ENCODE results near the gene BAAT.

BAAT gene

GRCh38 chr9:101397746-101398067 is 12.9 kb upstream of the BAAT start:
- Histone ChIP-seq H3K9me3 (no peaks in the 10 kb centered on the region), H3K4me3 (ENCODE audit: low read depth, low read length) (peak overlapping the region; percentile 96), H3K36me3 (peaks cover 35% of the 10 kb centered on the region), H3K27me3 (no peaks in the 10 kb centered on the region), H3K4me1 (no peaks in the 10 kb centered on the region)
- DNase-seq, result no peak
- no peak for TF ChIP-seq CTCF (IDR thresholded peaks at IDR 0.05; ENCODE audit: low read depth, low read length)

- no peak for DNase-seq
- TF ChIP-seq CTCF (IDR thresholded peaks at IDR 0.05; ENCODE audit: low read depth, low read length), result no peak
- Histone ChIP-seq H3K36me3 (peaks cover 27% of the 10 kb centered on the region), H3K9me3 (no peaks in the 10 kb centered on the region), H3K4me1 (no peaks in the 10 kb centered on the region), H3K4me3 (ENCODE audit: low read depth, low read length) (no peak overlapping the region), H3K27me3 (no peaks in the 10 kb centered on the region)
Observed at GRCh38 chr9:101394687-101395086, 9.9 kb upstream of the BAAT start.

GRCh38 chr9:101393135-101393534 is 8.3 kb upstream of the BAAT start:
- Histone ChIP-seq H3K9me3 (no peaks in the 10 kb centered on the region), H3K4me1 (no peaks in the 10 kb centered on the region), H3K4me3 (ENCODE audit: low read depth, low read length) (no peak overlapping the region), H3K27me3 (no peaks in the 10 kb centered on the region), H3K36me3 (peaks cover 33% of the 10 kb centered on the region)
- TF ChIP-seq CTCF (IDR thresholded peaks at IDR 0.05; ENCODE audit: low read depth, low read length), result no peak
- DNase-seq, result no peak

GRCh38 chr9:101388507-101388993 is 3.7 kb upstream of the BAAT start:
- no peaks in the 10 kb centered on the region; the same call in 1 of the 2 replicates for H3K9me3 ChIP-seq
- DNase-seq, result no peak
- peak; percentile 63 for TF ChIP-seq CTCF (IDR thresholded peaks at IDR 0.05; ENCODE audit: low read depth, low read length)

GRCh38 chr9:101387871-101388506 is 3.2 kb upstream of the BAAT start:
- Histone ChIP-seq H3K9me3 (no peaks in the 10 kb centered on the region; the same call in 1 of the 2 replicates), H3K4me1 (peaks cover 2% of the 10 kb centered on the region; the same call in 1 of the 2 replicates), H3K27me3 (no peaks in the 10 kb centered on the region), H3K4me3 (ENCODE audit: low read depth, low read length) (no peak overlapping the region), H3K36me3 (peaks cover 28% of the 10 kb centered on the region)
- peak; percentile 72 for TF ChIP-seq CTCF (IDR thresholded peaks at IDR 0.05; ENCODE audit: low read depth, low read length)
- peak; percentile 33 for DNase-seq

More at GRCh38 chr9:101388507-101388993, 3.7 kb upstream of the BAAT start:
- Histone ChIP-seq H3K27me3 (no peaks in the 10 kb centered on the region), H3K4me1 (peaks cover 2% of the 10 kb centered on the region; the same call in 1 of the 2 replicates), H3K36me3 (peaks cover 28% of the 10 kb centered on the region), H3K4me3 (ENCODE audit: low read depth, low read length) (no peak overlapping the region)

GRCh38 chr9:101383361-101383760 is 1.4 kb downstream of the BAAT start:
- no peaks in the 10 kb centered on the region for H3K27me3 ChIP-seq
- no peaks in the 10 kb centered on the region; the same call in 1 of the 2 replicates for H3K9me3 ChIP-seq
- DNase-seq, result no peak
- TF ChIP-seq CTCF (IDR thresholded peaks at IDR 0.05; ENCODE audit: low read depth, low read length), result no peak
- H3K4me1 ChIP-seq, result peaks cover 2% of the 10 kb centered on the region; the same call in 1 of the 2 replicates
- peaks cover 16% of the 10 kb centered on the region for H3K36me3 ChIP-seq
- H3K4me3 ChIP-seq (ENCODE audit: low read depth, low read length), result no peak overlapping the region

Data from BE2C (cell line).